AG08396 (cell line): Measurements from ENCODE around the gene CAV3.
A peak's percentile ranks its signal among the peaks of the same experiment; 100 is the strongest.
"Not testable (repeated sequence)": the region's sequence is repeated elsewhere in the genome, so short reads cannot be mapped to it uniquely, and the experiment has no call there.

Experiments used
- DNase-seq: peaks from one replicate; pipeline ENCODE4 v3.0.0; 2012; ENCODE audit warnings: low spot score, mixed read lengths

Gene CAV3

GRCh38 chr3:8733332-8734094 lies at the start of gene CAV3:
CAV3 (plus strand) TSS chr3:8733802; CDS start chr3:8733877, 75 bp downstream.
- no peak for DNase-seq

- not testable (repeated sequence) for DNase-seq
Observed at GRCh38 chr3:8684992-8685391, 48.6 kb upstream of the CAV3 start.

- not testable (repeated sequence) for DNase-seq
Observed at GRCh38 chr3:8691295-8691694, 42.3 kb upstream of the CAV3 start.

- DNase-seq, result no peak
Observed at GRCh38 chr3:8702560-8702959, 31.0 kb upstream of the CAV3 start.

- no peak for DNase-seq
Observed at GRCh38 chr3:8705575-8705974, 28.0 kb upstream of the CAV3 start.

GRCh38 chr3:8709287-8709686 lies 24.3 kb upstream of the CAV3 start:
- DNase-seq, result no peak

GRCh38 chr3:8709801-8710507 lies 23.6 kb upstream of the CAV3 start:
- no peak for DNase-seq

- peak; percentile 46 for DNase-seq
Observed at GRCh38 chr3:8712045-8712907, 21.3 kb upstream of the CAV3 start.

- DNase-seq, result no peak
Observed at GRCh38 chr3:8712908-8713255, 20.7 kb upstream of the CAV3 start.

- DNase-seq, result peak; percentile 29
Observed at GRCh38 chr3:8713901-8714759, 19.5 kb upstream of the CAV3 start.

GRCh38 chr3:8715757-8716156 lies 17.8 kb upstream of the CAV3 start:
- not testable (repeated sequence) for DNase-seq

- DNase-seq, result no peak
Observed at GRCh38 chr3:8722808-8723207, 10.8 kb upstream of the CAV3 start.

- no peak for DNase-seq
Observed at GRCh38 chr3:8723612-8724011, 10.0 kb upstream of the CAV3 start.

GRCh38 chr3:8724108-8724752 lies 9.4 kb upstream of the CAV3 start:
- no peak for DNase-seq

GRCh38 chr3:8727605-8728512 lies 5.7 kb upstream of the CAV3 start:
- DNase-seq, result no peak

- no peak for DNase-seq
Observed at GRCh38 chr3:8729479-8729878, 4.1 kb upstream of the CAV3 start.

- DNase-seq, result no peak
Observed at GRCh38 chr3:8730656-8731055, 2.9 kb upstream of the CAV3 start.

- no peak for DNase-seq
Observed at GRCh38 chr3:8732413-8732812, 1.2 kb upstream of the CAV3 start.

GRCh38 chr3:8734137-8734878 lies 706 bp downstream of the CAV3 start:
- no peak for DNase-seq
